Transverse colon (tissue), 4 donors: ENCODE data around the gene CPHXL2.

Experiments used
- CTCF ChIP-seq, 5 experiments: fragments of 200-600 bp in 3 of 5; fragments of 450-650 bp in 2 of 5; sonication (generic) in 3 of 5; IDR thresholded peaks; 1 replicate in 2 of 5; 2 replicates in 3 of 5; pipeline ENCODE4 v1.5.1; 2016 to 2017; ENCODE audit warnings: antibody characterized with exemption in 5 of 5, inconsistent platforms in 3 of 5, mild to moderate bottlenecking in 2 of 5, moderate library complexity in 1 of 5
- EP300 ChIP-seq: sonication (generic); formaldehyde crosslinking; IDR thresholded peaks from one replicate; pipeline ENCODE4 v1.6.1; 2017; ENCODE audit warnings: antibody characterized with exemption, low read depth
- POLR2A ChIP-seq: fragments of 450-650 bp; IDR thresholded peaks from one replicate; pipeline ENCODE4 v1.6.1; 2016; ENCODE audit warnings: antibody characterized with exemption, mild to moderate bottlenecking, moderate library complexity
- POLR2AphosphoS5 ChIP-seq, 3 donors: sonication (generic); formaldehyde crosslinking; IDR thresholded peaks; one replicate each; pipeline ENCODE4 v1.6.1; 2016; ENCODE audit warnings: antibody characterized with exemption in 3 of 3

GRCh38 chr16:75658175-75658574 is 18.6 kb downstream of the CPHXL2 start:
- TF ChIP-seq CTCF (IDR thresholded peaks at IDR 0.05), result no peak
- no peak for TF ChIP-seq POLR2A
- TF ChIP-seq EP300, result no peak
- TF ChIP-seq POLR2AphosphoS5 (IDR thresholded peaks at IDR 0.05), result no peak
